Colonic mucosa (tissue), 4 donors: ENCODE results near the gene TM4SF5. TPM values are rescaled to one million over a fixed set of nuclear protein-coding genes. Genes with fewer than 3 reads are reported as not detected.

ENCODE experiments used
- DNase-seq: peaks from one replicate; pipeline ENCODE4 v3.0.0-alpha.2; 2020
- H3K27ac ChIP-seq: fragments of 200-600 bp; one replicate; pipeline ENCODE4 v1.8.0; 2021
- H3K27me3 ChIP-seq: fragments of 200-600 bp; one replicate; pipeline ENCODE4 v1.8.0; 2021
- H3K36me3 ChIP-seq: fragments of 200-600 bp; one replicate; pipeline ENCODE4 v1.8.0; 2021
- H3K4me1 ChIP-seq: fragments of 200-600 bp; one replicate; pipeline ENCODE4 v1.8.0; 2021; ENCODE audit warnings: mild to moderate bottlenecking
- H3K4me3 ChIP-seq: fragments of 200-600 bp; one replicate; pipeline ENCODE4 v1.8.0; 2021
- H3K9ac ChIP-seq, 2 donors: one replicate each; pipeline ENCODE4 v1.7.0; 2013; ENCODE audit warnings: control low read depth in 2 of 2, low read depth in 2 of 2, low read length in 2 of 2
- H3K9me3 ChIP-seq: fragments of 200-600 bp; one replicate; pipeline ENCODE4 v1.8.0; 2021
- CTCF ChIP-seq: fragments of 200-600 bp; IDR thresholded peaks from one replicate; pipeline ENCODE4 v1.8.0; 2022; ENCODE audit warnings: antibody characterized with exemption, mild to moderate bottlenecking
- intact Hi-C: fragments of 100-400 bp; cut with DNase I; formaldehyde crosslinking; loops from one replicate; pipeline ENCODE4 v1.14.1; 2022
- total RNA-seq, 2 donors: library from RNA; stranded (reverse); fragmentation: NEBNext Ultra II Directional in 1 of 2; extraction: Animal tissue kit (Norgen Biotek cat#: 25700) in 1 of 2; gene quantifications; one replicate each; pipeline ENCODE4 v1.2.1, GENCODE V29; 2021
- donor health status: healthy.
- donor health status: DM: no; HTN: no; CAD: no.
- donor health status: DM: no; HTN: no; CAD: no.

Gene TM4SF5
- total RNA-seq, 2 donors from 2014 or later, result 15.1 to 37.7 TPM

- no peak overlapping the region for H3K9ac ChIP-seq
- H3K27me3 ChIP-seq, result no peaks in the 10 kb centered on the region
- peak overlapping the region; percentile 6 for H3K27ac ChIP-seq
- intact Hi-C loops, result loop anchor here (5.0 kb wide), 2 partner anchors 54 to 154 kb away; partner anchors contain the start of genes GLTPD2 and VMO1
- no peak overlapping the region for H3K4me3 ChIP-seq
- H3K4me1 ChIP-seq, result peaks cover 3% of the 10 kb centered on the region
- no peaks in the 10 kb centered on the region for H3K36me3 ChIP-seq
- no peaks in the 10 kb centered on the region for H3K9me3 ChIP-seq
- no peak for TF ChIP-seq CTCF
- DNase-seq, result no peak
Observed at GRCh38 chr17:4733073-4733531, 38.6 kb upstream of the TM4SF5 start.

GRCh38 chr17:4734857-4735475 lies 36.7 kb upstream of the TM4SF5 start:
- no peak overlapping the region for H3K9ac ChIP-seq
- no peak for TF ChIP-seq CTCF
- intact Hi-C loops, result loop anchor here (5.0 kb wide), 2 partner anchors 52 to 152 kb away; partner anchors contain the start of genes GLTPD2 and VMO1
- H3K9me3 ChIP-seq, result no peaks in the 10 kb centered on the region
- H3K27ac ChIP-seq, result no peak overlapping the region
- H3K4me1 ChIP-seq, result peaks cover 3% of the 10 kb centered on the region
- H3K36me3 ChIP-seq, result no peaks in the 10 kb centered on the region
- no peak for DNase-seq
- no peaks in the 10 kb centered on the region for H3K27me3 ChIP-seq
- H3K4me3 ChIP-seq, result no peak overlapping the region

- Histone ChIP-seq H3K4me3 (no peak overlapping the region), H3K27ac (no peak overlapping the region), H3K4me1 (peaks cover 3% of the 10 kb centered on the region), H3K36me3 (no peaks in the 10 kb centered on the region), H3K27me3 (no peaks in the 10 kb centered on the region), H3K9ac (no peak overlapping the region), H3K9me3 (no peaks in the 10 kb centered on the region)
- TF ChIP-seq CTCF, result no peak
- intact Hi-C loops, result no loop called here
- DNase-seq, result no peak
Observed at GRCh38 chr17:4735876-4736651, 35.6 kb upstream of the TM4SF5 start.

- Histone ChIP-seq H3K27me3 (no peaks in the 10 kb centered on the region), H3K4me3 (peak overlapping the region; percentile 89), H3K9me3 (no peaks in the 10 kb centered on the region), H3K27ac (peak overlapping the region; percentile 61), H3K9ac (peak overlapping the region; percentile 82 to 86), H3K4me1 (no peaks in the 10 kb centered on the region), H3K36me3 (no peaks in the 10 kb centered on the region)
- intact Hi-C loops, result no loop called here
- peak; percentile 65 for DNase-seq
- TF ChIP-seq CTCF, result no peak
Observed at GRCh38 chr17:4738136-4739121, 33.3 kb upstream of the TM4SF5 start.
